GM18508 (cell line): ENCODE measurements around the gene ULBP1.
"Not testable (repeated sequence)": the region's sequence is repeated elsewhere in the genome, so short reads cannot be mapped to it uniquely, and the experiment has no call there.

Experiments
- ATAC-seq: cut with Tn5 transposase; IDR thresholded peaks from one replicate; pipeline ENCODE4 v1.9.1; 2021; ENCODE audit warnings: moderate number of reproducible peaks; ENCODE audit not compliant: insufficient read depth, unreplicated experiment

The ULBP1 gene

GRCh38 chr6:150021870-150022269 lies 58.1 kb downstream of the ULBP1 start:
- ATAC-seq = not testable (repeated sequence)
